ENCODE data around the gene PIK3AP1. TPM values are rescaled to one million over a fixed set of nuclear protein-coding genes. Genes with fewer than 3 reads are reported as not detected.

The PIK3AP1 gene
- total and polyA plus RNA-seq, 2 of the 13 experiments (the other 11 are each of a cell fraction or from before 2014, with no cell fraction given), result 3.6 to 13.8 TPM

GRCh38 chr10:96711048-96711728 lies 9.1 kb downstream of the PIK3AP1 start (continued):
- TF ChIP-seq, protein P1, sequence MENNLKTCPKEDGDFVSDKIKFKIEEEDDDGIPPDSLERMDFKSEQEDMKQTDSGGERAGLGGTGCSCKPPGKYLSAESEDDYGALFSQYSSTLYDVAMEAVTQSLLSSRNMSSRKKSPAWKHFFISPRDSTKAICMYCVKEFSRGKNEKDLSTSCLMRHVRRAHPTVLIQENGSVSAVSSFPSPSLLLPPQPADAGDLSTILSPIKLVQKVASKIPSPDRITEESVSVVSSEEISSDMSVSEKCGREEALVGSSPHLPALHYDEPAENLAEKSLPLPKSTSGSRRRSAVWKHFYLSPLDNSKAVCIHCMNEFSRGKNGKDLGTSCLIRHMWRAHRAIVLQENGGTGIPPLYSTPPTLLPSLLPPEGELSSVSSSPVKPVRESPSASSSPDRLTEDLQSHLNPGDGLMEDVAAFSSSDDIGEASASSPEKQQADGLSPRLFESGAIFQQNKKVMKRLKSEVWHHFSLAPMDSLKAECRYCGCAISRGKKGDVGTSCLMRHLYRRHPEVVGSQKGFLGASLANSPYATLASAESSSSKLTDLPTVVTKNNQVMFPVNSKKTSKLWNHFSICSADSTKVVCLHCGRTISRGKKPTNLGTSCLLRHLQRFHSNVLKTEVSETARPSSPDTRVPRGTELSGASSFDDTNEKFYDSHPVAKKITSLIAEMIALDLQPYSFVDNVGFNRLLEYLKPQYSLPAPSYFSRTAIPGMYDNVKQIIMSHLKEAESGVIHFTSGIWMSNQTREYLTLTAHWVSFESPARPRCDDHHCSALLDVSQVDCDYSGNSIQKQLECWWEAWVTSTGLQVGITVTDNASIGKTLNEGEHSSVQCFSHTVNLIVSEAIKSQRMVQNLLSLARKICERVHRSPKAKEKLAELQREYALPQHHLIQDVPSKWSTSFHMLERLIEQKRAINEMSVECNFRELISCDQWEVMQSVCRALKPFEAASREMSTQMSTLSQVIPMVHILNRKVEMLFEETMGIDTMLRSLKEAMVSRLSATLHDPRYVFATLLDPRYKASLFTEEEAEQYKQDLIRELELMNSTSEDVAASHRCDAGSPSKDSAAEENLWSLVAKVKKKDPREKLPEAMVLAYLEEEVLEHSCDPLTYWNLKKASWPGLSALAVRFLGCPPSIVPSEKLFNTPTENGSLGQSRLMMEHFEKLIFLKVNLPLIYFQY (CRISPR knock-in tag; IDR thresholded peaks at IDR 0.05; ENCODE audit: borderline replicate concordance), result no peak
- TF ChIP-seq SALL1 (CRISPR knock-in tag; IDR thresholded peaks at IDR 0.05) (no peak), ZNF30 (CRISPR knock-in tag; IDR thresholded peaks at IDR 0.05) (no peak), MYC (CRISPR knock-in tag; IDR thresholded peaks at IDR 0.05; ENCODE audit: borderline replicate concordance) (no peak), POLR2AphosphoS2 (IDR thresholded peaks at IDR 0.05; ENCODE audit: low read depth, low read length) (no peak)
- TF ChIP-seq, protein P2, sequence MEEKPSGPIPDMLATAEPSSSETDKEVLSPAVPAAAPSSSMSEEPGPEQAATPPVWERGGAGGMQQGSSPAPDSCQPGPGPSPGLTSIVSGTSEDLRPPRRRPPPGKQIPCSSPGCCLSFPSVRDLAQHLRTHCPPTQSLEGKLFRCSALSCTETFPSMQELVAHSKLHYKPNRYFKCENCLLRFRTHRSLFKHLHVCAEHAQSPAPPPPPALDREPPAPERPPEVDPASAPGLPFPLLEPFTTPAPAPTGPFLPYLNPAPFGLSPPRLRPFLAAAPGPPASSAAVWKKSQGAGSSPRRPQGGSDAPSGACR (CRISPR knock-in tag; IDR thresholded peaks at IDR 0.05), result no peak

DNA sequence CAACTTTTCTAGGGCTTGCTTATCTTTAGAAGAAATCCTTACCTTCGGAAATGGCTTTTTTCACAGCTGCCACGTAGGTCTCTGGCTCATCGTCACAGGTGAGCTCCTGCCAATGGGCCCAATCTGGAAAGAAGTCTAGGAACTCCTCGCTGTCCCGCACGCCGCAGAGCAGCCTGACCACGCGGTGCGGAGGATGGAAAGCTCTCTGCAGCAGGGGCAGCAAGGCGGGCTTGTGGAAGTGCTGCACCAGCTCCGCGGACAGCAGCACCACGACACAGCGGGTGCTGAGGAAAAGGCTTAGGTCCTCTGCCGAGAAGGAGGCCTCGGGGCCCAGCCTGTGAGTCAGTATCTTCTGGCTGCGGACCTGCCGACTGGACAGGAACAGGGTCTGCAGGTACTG lies 10.8 kb downstream of the PIK3AP1 start:
- H3K36me3 ChIP-seq (replicated peaks in 1 of 2; ENCODE audit: control insufficient read depth in 1 of 2, insufficient read depth in 2 of 2, low read length in 2 of 2), result no peaks in the 10 kb centered on the region
- H3K4me1 ChIP-seq (ENCODE audit: insufficient read depth, low read length), result peaks cover 10% of the 10 kb centered on the region
- in situ Hi-C loops (cut with HindIII; ENCODE audit: extremely low pct_ligation_motif_present, low pct_unique_long_range_greater_than_20kb) (no loop called here), intact Hi-C loops (cut with micrococcal nuclease; ENCODE audit: unreplicated experiment) (no loop called here)
- H2AFZ ChIP-seq (ENCODE audit: low read length), result no peak overlapping the region
- no peak overlapping the region for H3K27ac ChIP-seq (ENCODE audit: extremely low read length, insufficient read depth, low read length)
- no peak for DNase-seq (ENCODE audit: low spot score)
- H4K20me1 ChIP-seq (ENCODE audit: insufficient read depth, low read length), result no peaks in the 10 kb centered on the region
- ATAC-seq, result no peak
- H3K4me2 ChIP-seq (ENCODE audit: low read depth, low read length), result no peak overlapping the region
- POLR2A ChIA-PET, result no interaction called here
- CTCF ChIA-PET (ENCODE audit: low intra/inter-chr PET ratio, low total read pairs), result no interaction called here
- no peak for FAIRE-seq
- H3K9ac ChIP-seq (ENCODE audit: insufficient read depth, low read depth, low read length), result no peak overlapping the region
- H3K79me2 ChIP-seq (ENCODE audit: insufficient read depth, low read length), result no peaks in the 10 kb centered on the region
- H3K9me3 ChIP-seq (ENCODE audit: low read length), result no peaks in the 10 kb centered on the region
- no peak overlapping the region for H3K4me3 ChIP-seq (replicated peaks in 1 of 3; ENCODE audit: insufficient read depth in 1 of 3, low read depth in 2 of 3, low read length in 3 of 3)
- 93% methylated on average over 4 of the region's 19 CpGs for WGBS (ENCODE audit: low lambda C conversion rate)
- BruUV-seq (replicated peaks), result no TSS peak
- H3K27me3 ChIP-seq (ENCODE audit: control insufficient read depth in 1 of 2, insufficient read depth in 2 of 2, low read length in 2 of 2), result no peaks in the 10 kb centered on the region
- TF ChIP-seq ETV5 (CRISPR knock-in tag; IDR thresholded peaks at IDR 0.05; ENCODE audit: borderline replicate concordance), result no peak
- no peak for TF ChIP-seq ZNF33B (CRISPR knock-in tag; IDR thresholded peaks at IDR 0.05)
- TF ChIP-seq POLR2G (IDR thresholded peaks at IDR 0.05; ENCODE audit: low read depth, low read length), result no peak
- TF ChIP-seq ATF4 (CRISPR knock-in tag; IDR thresholded peaks at IDR 0.05), result no peak
- TF ChIP-seq, protein P3, sequence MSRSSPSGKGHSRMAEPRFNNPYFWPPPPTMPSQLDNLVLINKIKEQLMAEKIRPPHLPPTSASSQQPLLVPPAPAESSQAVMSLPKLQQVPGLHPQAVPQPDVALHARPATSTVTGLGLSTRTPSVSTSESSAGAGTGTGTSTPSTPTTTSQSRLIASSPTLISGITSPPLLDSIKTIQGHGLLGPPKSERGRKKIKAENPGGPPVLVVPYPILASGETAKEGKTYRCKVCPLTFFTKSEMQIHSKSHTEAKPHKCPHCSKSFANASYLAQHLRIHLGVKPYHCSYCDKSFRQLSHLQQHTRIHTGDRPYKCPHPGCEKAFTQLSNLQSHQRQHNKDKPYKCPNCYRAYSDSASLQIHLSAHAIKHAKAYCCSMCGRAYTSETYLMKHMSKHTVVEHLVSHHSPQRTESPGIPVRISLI (CRISPR knock-in tag; IDR thresholded peaks at IDR 0.05; ENCODE audit: borderline replicate concordance), result no peak
- no peak for TF ChIP-seq PRMT3 (CRISPR knock-in tag; IDR thresholded peaks at IDR 0.05; ENCODE audit: borderline replicate concordance, low read depth)
- no peak for TF ChIP-seq WIZ (CRISPR knock-in tag; IDR thresholded peaks at IDR 0.05)
- TF ChIP-seq ZGPAT (CRISPR knock-in tag; IDR thresholded peaks at IDR 0.05), result no peak
- TF ChIP-seq RARA (CRISPR knock-in tag; IDR thresholded peaks at IDR 0.05), result no peak
